BJ (cell line): Measurements from ENCODE around the gene RNU6-1. TPM values are rescaled to one million over a fixed set of nuclear protein-coding genes. Genes with fewer than 3 reads are reported as not detected.

Experiments
- CTCF ChIA-PET: fragments of 350-600 bp; formaldehyde crosslinking; extraction: SDS; loops from one replicate; lab custom pipeline; 2021; ENCODE audit warnings: antibody characterized with exemption, inconsistent platforms; lab: Yijun Ruan, JAX
- POLR2A ChIA-PET: fragments of 300-600 bp; sonication (Branson Sonifier 250); formaldehyde crosslinking; extraction: SDS; loops from one replicate; lab custom pipeline; 2021; ENCODE audit warnings: antibody characterized with exemption; lab: Charles Lee
- DNase-seq: peaks from one replicate; pipeline ENCODE4 v3.0.0-alpha.2; 2011; ENCODE audit warnings: low read depth
- H3K27me3 ChIP-seq: 2 replicates; pipeline ENCODE4 v1.6.0; 2011; ENCODE audit warnings: low read length; ENCODE audit not compliant: control insufficient read depth, insufficient read depth
- H3K36me3 ChIP-seq: 2 replicates; pipeline ENCODE4 v1.5.1; 2011; ENCODE audit warnings: low read length; ENCODE audit not compliant: control insufficient read depth, insufficient read depth
- H3K4me3 ChIP-seq: 2 replicates; pipeline ENCODE4 v1.5.1; 2011; ENCODE audit warnings: low read depth, mild to moderate bottlenecking, control low read depth, low read length
- CTCF ChIP-seq: IDR thresholded peaks from 2 replicates; pipeline ENCODE4 v1.5.1; 2011; ENCODE audit warnings: low read depth, mild to moderate bottlenecking, control low read depth, inconsistent platforms, low read length, moderate library complexity; ENCODE audit not compliant: insufficient read depth
- polyA plus RNA-seq: library from polyadenylated mRNA; depleted of rRNA; stranded (reverse); fragments of >200 nt; gene quantifications from 2 replicates; pipeline ENCODE4 v1.2.3, GENCODE V29; 2011

Gene RNU6-1
- polyA plus RNA-seq, 1 experiment = not detected

- ChIA-PET POLR2A (interaction anchor here (0.6 kb wide), 1 partner anchor 12 kb away, joined by 3 read pairs; no protein-coding TSS in a partner anchor), CTCF (interaction anchor here (1.7 to 2.2 kb wide), 2 partner anchors 21 to 270 kb away, joined by 5 to 11 read pairs; no protein-coding TSS in a partner anchor)
- H3K27me3 ChIP-seq = peaks cover 4% of the 10 kb centered on the region; the same call in 1 of the 2 replicates
- no peak for TF ChIP-seq CTCF
- no peaks in the 10 kb centered on the region for H3K36me3 ChIP-seq
- peak overlapping the region; percentile 28 for H3K4me3 ChIP-seq
- DNase-seq = peak; percentile 16
These were observed 44.8 kb upstream of the RNU6-1 start for GRCh38 chr15:67884514-67885174.

GRCh38 chr15:67884009-67884408 lies 44.2 kb upstream of the RNU6-1 start:
- H3K4me3 ChIP-seq = no peak overlapping the region
- POLR2A ChIA-PET = interaction anchor here (0.6 kb wide), 1 partner anchor 12 kb away, joined by 3 read pairs; no protein-coding TSS in a partner anchor
- no peak for TF ChIP-seq CTCF
- DNase-seq = no peak
- H3K27me3 ChIP-seq = peaks cover 2% of the 10 kb centered on the region; the same call in 1 of the 2 replicates
- CTCF ChIA-PET = interaction anchor here (1.7 to 2.2 kb wide), 4 partner anchors 10 to 327 kb away, joined by 5 to 11 read pairs (median 6); no protein-coding TSS in a partner anchor
- H3K36me3 ChIP-seq = no peaks in the 10 kb centered on the region

- TF ChIP-seq CTCF = no peak
- no peaks in the 10 kb centered on the region for H3K36me3 ChIP-seq
- CTCF ChIA-PET = interaction anchor here (0.7 to 2.2 kb wide), 5 partner anchors 9 to 328 kb away, joined by 3 to 11 read pairs (median 5); no protein-coding TSS in a partner anchor
- no peak overlapping the region for H3K4me3 ChIP-seq
- POLR2A ChIA-PET = no interaction called here
- DNase-seq = no peak
- H3K27me3 ChIP-seq = peaks cover 1% of the 10 kb centered on the region; the same call in 1 of the 2 replicates
These were observed 43.5 kb upstream of the RNU6-1 start for GRCh38 chr15:67883234-67883773.

GRCh38 chr15:67882487-67883233 lies 42.8 kb upstream of the RNU6-1 start:
- no peaks in the 10 kb centered on the region for H3K36me3 ChIP-seq
- no peak for TF ChIP-seq CTCF
- POLR2A ChIA-PET = no interaction called here
- no peaks in the 10 kb centered on the region; the same call in 1 of the 2 replicates for H3K27me3 ChIP-seq
- CTCF ChIA-PET = interaction anchor here (0.7 to 2.2 kb wide), 4 partner anchors 8 to 328 kb away, joined by 3 to 11 read pairs (median 6); no protein-coding TSS in a partner anchor
- no peak overlapping the region for H3K4me3 ChIP-seq
- DNase-seq = no peak

GRCh38 chr15:67880651-67881182 lies 40.9 kb upstream of the RNU6-1 start:
- Histone ChIP-seq H3K36me3 (no peaks in the 10 kb centered on the region), H3K27me3 (no peaks in the 10 kb centered on the region), H3K4me3 (no peak overlapping the region)
- CTCF ChIA-PET = interaction anchor here (0.6 kb wide), 1 partner anchor 13 kb away, joined by 4 read pairs; no protein-coding TSS in a partner anchor
- no peak for TF ChIP-seq CTCF
- POLR2A ChIA-PET = no interaction called here
- DNase-seq = no peak
